Measurements from ENCODE around the gene GRIK4.

GRIK4 gene

DNA sequence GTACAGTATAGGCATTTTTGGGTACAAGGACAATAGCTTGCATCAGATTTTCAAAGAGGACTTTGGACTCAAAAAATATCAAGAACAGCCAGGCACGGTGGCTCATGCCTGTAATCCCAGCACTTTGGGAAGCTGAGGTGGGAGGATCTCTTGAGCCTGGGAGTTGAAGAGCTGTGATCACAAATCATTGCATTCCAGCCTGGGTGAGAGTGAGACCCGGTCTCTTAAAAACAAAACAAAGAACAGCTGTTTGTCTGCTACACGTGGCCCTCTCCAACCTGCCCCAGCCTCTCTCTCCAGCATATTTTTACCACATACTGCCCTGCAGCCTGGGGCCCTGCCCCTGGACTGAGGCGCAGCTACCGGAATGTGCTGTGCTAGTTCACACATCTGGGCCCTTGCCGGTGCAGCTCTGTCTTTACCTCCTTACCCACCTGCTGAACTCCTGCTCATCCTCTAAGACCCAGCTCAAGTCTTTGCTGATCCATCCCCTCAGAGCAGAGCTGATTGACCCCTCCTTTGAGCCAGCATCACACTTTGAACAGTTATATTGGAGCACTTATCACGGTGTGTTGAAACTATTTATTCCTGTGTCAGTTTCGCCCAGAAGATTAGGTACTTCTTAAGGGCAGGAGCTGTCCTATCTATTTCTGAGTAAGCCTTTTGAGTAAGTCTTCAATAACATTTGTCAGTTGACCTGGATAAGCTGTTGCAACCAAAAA is 29.4 kb downstream of the GRIK4 start:
- no peak overlapping the region for H3K27ac ChIP-seq (ENCODE audit: low read depth, low read length)
- H3F3A ChIP-seq (ENCODE audit: control insufficient read depth, insufficient read depth): no peaks in the 10 kb centered on the region
- H3K4me3 ChIP-seq (ENCODE audit: low read length): no peak overlapping the region
- no peaks in the 10 kb centered on the region; the same call in 1 of the 2 replicates for H3K9me3 ChIP-seq (ENCODE audit: control insufficient read depth, insufficient read depth, low read length)
- no peaks in the 10 kb centered on the region for H4K20me1 ChIP-seq (ENCODE audit: control insufficient read depth, insufficient read depth, low read depth, low read length)
- no peaks in the 10 kb centered on the region for H3K4me1 ChIP-seq (ENCODE audit: control insufficient read depth, low read length)
- TF ChIP-seq, protein P1, sequence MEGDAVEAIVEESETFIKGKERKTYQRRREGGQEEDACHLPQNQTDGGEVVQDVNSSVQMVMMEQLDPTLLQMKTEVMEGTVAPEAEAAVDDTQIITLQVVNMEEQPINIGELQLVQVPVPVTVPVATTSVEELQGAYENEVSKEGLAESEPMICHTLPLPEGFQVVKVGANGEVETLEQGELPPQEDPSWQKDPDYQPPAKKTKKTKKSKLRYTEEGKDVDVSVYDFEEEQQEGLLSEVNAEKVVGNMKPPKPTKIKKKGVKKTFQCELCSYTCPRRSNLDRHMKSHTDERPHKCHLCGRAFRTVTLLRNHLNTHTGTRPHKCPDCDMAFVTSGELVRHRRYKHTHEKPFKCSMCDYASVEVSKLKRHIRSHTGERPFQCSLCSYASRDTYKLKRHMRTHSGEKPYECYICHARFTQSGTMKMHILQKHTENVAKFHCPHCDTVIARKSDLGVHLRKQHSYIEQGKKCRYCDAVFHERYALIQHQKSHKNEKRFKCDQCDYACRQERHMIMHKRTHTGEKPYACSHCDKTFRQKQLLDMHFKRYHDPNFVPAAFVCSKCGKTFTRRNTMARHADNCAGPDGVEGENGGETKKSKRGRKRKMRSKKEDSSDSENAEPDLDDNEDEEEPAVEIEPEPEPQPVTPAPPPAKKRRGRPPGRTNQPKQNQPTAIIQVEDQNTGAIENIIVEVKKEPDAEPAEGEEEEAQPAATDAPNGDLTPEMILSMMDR (IDR thresholded peaks at IDR 0.05; ENCODE audit: low read depth, low read length, poor library complexity, severe bottlenecking): no peak
- no peak for TF ChIP-seq EZH2phosphoT487 (IDR thresholded peaks at IDR 0.05; ENCODE audit: borderline replicate concordance, low read length)
- no peaks in the 10 kb centered on the region for H3K9me2 ChIP-seq (replicated peaks; ENCODE audit: control insufficient read depth, low read length)
- H3K27me3 ChIP-seq (ENCODE audit: control insufficient read depth, low read length): no peaks in the 10 kb centered on the region
- H3K79me2 ChIP-seq (ENCODE audit: control insufficient read depth, low read length): no peaks in the 10 kb centered on the region
- no peak overlapping the region for H3K4me2 ChIP-seq (ENCODE audit: low read length)
- H3K36me3 ChIP-seq (ENCODE audit: control insufficient read depth, low read length): no peaks in the 10 kb centered on the region

DNA sequence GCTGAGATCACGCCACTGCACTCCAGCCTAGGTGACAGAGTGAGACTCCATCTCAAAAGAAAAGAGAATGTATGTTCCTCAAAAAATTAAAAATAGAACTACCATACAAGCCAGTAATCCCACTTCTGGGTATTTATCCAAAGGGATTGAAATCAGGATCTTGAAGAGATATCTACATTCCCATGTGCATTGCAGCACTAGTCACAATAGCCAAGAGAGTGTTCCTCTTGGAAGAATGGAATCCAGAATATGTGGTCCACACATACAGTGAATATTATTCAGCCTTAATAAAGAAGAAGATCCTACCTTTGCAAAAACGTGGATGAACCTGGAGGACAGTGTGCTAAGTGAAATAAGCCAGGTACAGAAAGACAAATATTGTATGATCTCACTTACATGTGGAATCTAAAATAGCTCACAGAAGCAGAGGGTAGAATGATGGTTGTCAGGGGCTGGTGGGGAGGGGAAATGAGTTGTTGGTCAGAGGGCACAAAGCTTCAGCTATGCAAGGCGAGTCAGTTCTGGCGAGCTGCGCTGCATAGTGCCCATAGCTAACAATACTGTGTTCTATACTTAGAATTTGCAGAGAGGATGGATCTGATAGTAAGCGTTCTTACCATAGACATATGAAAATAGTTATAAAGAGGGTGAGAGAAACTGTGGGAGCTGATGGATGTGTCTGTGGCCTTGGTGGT is 32.1 kb downstream of the GRIK4 start:
- Histone ChIP-seq H3K79me2 (ENCODE audit: control insufficient read depth, low read length) (no peaks in the 10 kb centered on the region), H3K36me3 (ENCODE audit: control insufficient read depth, low read length) (no peaks in the 10 kb centered on the region), H3K27me3 (ENCODE audit: control insufficient read depth, low read length) (no peaks in the 10 kb centered on the region; the same call in 1 of the 2 replicates), H3K9me2 (replicated peaks; ENCODE audit: control insufficient read depth, low read length) (no peaks in the 10 kb centered on the region), H3F3A (ENCODE audit: control insufficient read depth, insufficient read depth) (no peaks in the 10 kb centered on the region), H3K9me3 (ENCODE audit: control insufficient read depth, insufficient read depth, low read length) (no peaks in the 10 kb centered on the region; the same call in 1 of the 2 replicates), H3K27ac (ENCODE audit: low read depth, low read length) (no peak overlapping the region), H3K4me1 (ENCODE audit: control insufficient read depth, low read length) (no peaks in the 10 kb centered on the region), H3K4me2 (ENCODE audit: low read length) (no peak overlapping the region), H4K20me1 (ENCODE audit: control insufficient read depth, insufficient read depth, low read depth, low read length) (no peaks in the 10 kb centered on the region), H3K4me3 (ENCODE audit: low read length) (no peak overlapping the region)
- TF ChIP-seq, protein P1 (IDR thresholded peaks at IDR 0.05; ENCODE audit: low read depth, low read length, poor library complexity, severe bottlenecking): no peak
- TF ChIP-seq EZH2phosphoT487 (IDR thresholded peaks at IDR 0.05; ENCODE audit: borderline replicate concordance, low read length): no peak

DNA sequence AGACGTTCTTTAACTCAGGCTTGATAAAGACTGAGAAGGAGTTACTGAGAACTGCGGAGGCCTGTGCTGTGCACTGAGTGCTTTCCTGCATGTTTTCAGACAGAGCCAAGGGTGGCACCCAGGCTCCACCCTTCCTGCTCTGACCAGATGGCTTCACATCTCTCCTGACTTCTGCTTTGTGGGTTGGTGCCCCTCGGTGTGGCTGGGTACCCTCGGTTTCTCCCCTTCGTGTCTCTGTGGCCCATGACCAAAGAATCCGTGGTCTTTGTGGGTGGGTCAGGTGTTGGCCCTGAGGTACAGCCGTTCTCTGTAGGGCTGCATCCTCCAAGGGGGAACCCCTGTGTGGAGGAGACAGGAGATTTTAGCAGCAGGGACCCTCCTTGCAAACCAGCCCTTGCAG is 34.3 kb downstream of the GRIK4 start:
- Histone ChIP-seq H3K4me3 (ENCODE audit: low read length) (no peak overlapping the region), H3K36me3 (ENCODE audit: control insufficient read depth, low read length) (no peaks in the 10 kb centered on the region), H3K9me3 (ENCODE audit: control insufficient read depth, insufficient read depth, low read length) (no peaks in the 10 kb centered on the region; the same call in 1 of the 2 replicates), H3K9me2 (replicated peaks; ENCODE audit: control insufficient read depth, low read length) (no peaks in the 10 kb centered on the region), H3K27me3 (ENCODE audit: control insufficient read depth, low read length) (no peaks in the 10 kb centered on the region; the same call in 1 of the 2 replicates), H3K27ac (ENCODE audit: low read depth, low read length) (no peak overlapping the region), H3K4me2 (ENCODE audit: low read length) (no peak overlapping the region), H3K79me2 (ENCODE audit: control insufficient read depth, low read length) (no peaks in the 10 kb centered on the region), H4K20me1 (ENCODE audit: control insufficient read depth, insufficient read depth, low read depth, low read length) (no peaks in the 10 kb centered on the region), H3F3A (ENCODE audit: control insufficient read depth, insufficient read depth) (no peaks in the 10 kb centered on the region), H3K4me1 (ENCODE audit: control insufficient read depth, low read length) (no peaks in the 10 kb centered on the region)
- TF ChIP-seq, protein P1 (IDR thresholded peaks at IDR 0.05; ENCODE audit: low read depth, low read length, poor library complexity, severe bottlenecking): no peak
- TF ChIP-seq EZH2phosphoT487 (IDR thresholded peaks at IDR 0.05; ENCODE audit: borderline replicate concordance, low read length): no peak

All from DOHH2 (cell line).